Liver (tissue), 9 donors: ENCODE measurements around the gene TPK1. TPM values are rescaled to one million over a fixed set of nuclear protein-coding genes. Genes with fewer than 3 reads are reported as not detected.

Experiments used
- DNase-seq: peaks from one replicate; pipeline ENCODE4 v3.0.0-alpha.2; 2017; ENCODE audit warnings: low spot score
- H3K27ac ChIP-seq, 2 donors: one replicate each; pipeline ENCODE4 v1.7.0; 2013; ENCODE audit warnings: inconsistent platforms in 2 of 2, low read length in 2 of 2, control low read depth in 1 of 2, low read depth in 1 of 2, mild to moderate bottlenecking in 1 of 2
- H3K27me3 ChIP-seq, 4 donors: one replicate each; pipeline versions ENCODE4 v1.6.1 to v1.7.0; 2013; ENCODE audit warnings: low read length in 3 of 4, inconsistent platforms in 1 of 4, mild to moderate bottlenecking in 1 of 4, moderate library complexity in 1 of 4; ENCODE audit not compliant: control insufficient read depth in 4 of 4, insufficient read depth in 4 of 4
- H3K36me3 ChIP-seq, 4 donors: one replicate each; pipeline versions ENCODE4 v1.6.1 to v1.7.0; 2013; ENCODE audit warnings: low read length in 3 of 4, mild to moderate bottlenecking in 3 of 4, low read depth in 1 of 4, moderate library complexity in 1 of 4; ENCODE audit not compliant: control insufficient read depth in 4 of 4, insufficient read depth in 3 of 4
- H3K4me1 ChIP-seq, 4 donors: one replicate each; pipeline versions ENCODE4 v1.6.1 to v1.7.0; 2013; ENCODE audit warnings: low read length in 3 of 4, mild to moderate bottlenecking in 3 of 4, moderate library complexity in 1 of 4; ENCODE audit not compliant: control insufficient read depth in 4 of 4, insufficient read depth in 4 of 4
- H3K4me3 ChIP-seq, 3 donors: one replicate each; pipeline versions ENCODE4 v1.6.1 to v1.7.0; 2013; ENCODE audit warnings: low read length in 3 of 3, control low read depth in 1 of 3, low read depth in 1 of 3, mild to moderate bottlenecking in 1 of 3
- H3K9ac ChIP-seq, 2 donors: one replicate each; pipeline ENCODE4 v1.7.0; 2013; ENCODE audit warnings: low read length in 2 of 2, mild to moderate bottlenecking in 2 of 2, moderate library complexity in 2 of 2, control low read depth in 1 of 2, low read depth in 1 of 2
- H3K9me3 ChIP-seq, 4 donors: one replicate each; pipeline versions ENCODE4 v1.6.1 to v1.7.0; 2013; ENCODE audit warnings: low read length in 3 of 4; ENCODE audit not compliant: control insufficient read depth in 4 of 4
- EGR1 ChIP-seq, 2 donors: IDR thresholded peaks; 2 replicates each; pipeline ENCODE4 v1.6.1; 2016 to 2018; ENCODE audit warnings: antibody characterized with exemption in 2 of 2, low read depth in 2 of 2
- FOXA1 ChIP-seq: IDR thresholded peaks from 2 replicates; pipeline ENCODE4 v1.6.1; 2016; ENCODE audit warnings: antibody characterized with exemption
- FOXA2 ChIP-seq: IDR thresholded peaks from 2 replicates; pipeline ENCODE4 v1.6.1; 2016; ENCODE audit warnings: antibody characterized with exemption
- GABPA ChIP-seq, 2 donors: IDR thresholded peaks in 1 of 2; conservative IDR thresholded peaks in 1 of 2; 2 replicates each; pipeline ENCODE4 v1.6.1; 2016; ENCODE audit warnings: antibody characterized with exemption in 2 of 2, mild to moderate bottlenecking in 1 of 2, moderate library complexity in 1 of 2
- HNF4A ChIP-seq, 2 donors: conservative IDR thresholded peaks; 2 replicates each; pipeline ENCODE4 v1.6.1; 2016; ENCODE audit warnings: antibody characterized with exemption in 2 of 2, mild to moderate bottlenecking in 2 of 2
- HNF4G ChIP-seq: IDR thresholded peaks from 2 replicates; pipeline ENCODE4 v1.6.1; 2016; ENCODE audit warnings: antibody characterized with exemption
- JUND ChIP-seq, 2 donors: IDR thresholded peaks; 2 replicates each; pipeline ENCODE4 v1.6.1; 2016; ENCODE audit warnings: antibody characterized with exemption in 2 of 2
- NR2F2 ChIP-seq: IDR thresholded peaks from 2 replicates; pipeline ENCODE4 v1.6.1; 2016; ENCODE audit warnings: antibody characterized with exemption
- RAD21 ChIP-seq, 2 donors: IDR thresholded peaks; 2 replicates each; pipeline ENCODE4 v1.6.1; 2016; ENCODE audit warnings: antibody characterized with exemption in 2 of 2, mild to moderate bottlenecking in 2 of 2
- RXRA ChIP-seq, 2 donors: IDR thresholded peaks; 2 replicates each; pipeline ENCODE4 v1.6.1; 2017 to 2018; ENCODE audit warnings: antibody characterized with exemption in 2 of 2, mild to moderate bottlenecking in 1 of 2
- SP1 ChIP-seq: IDR thresholded peaks from 2 replicates; pipeline ENCODE4 v1.6.1; 2018; ENCODE audit warnings: antibody characterized with exemption, mild to moderate bottlenecking
- YY1 ChIP-seq: IDR thresholded peaks from 2 replicates; pipeline ENCODE4 v1.6.1; 2016; ENCODE audit warnings: antibody characterized with exemption, mild to moderate bottlenecking
- WGBS: extraction: QIAGEN DNeasy Blood & Tissue Kit; methylation state at CpG from one replicate; pipeline ENCODE4 v1.1.7; 2013; 5-methylcytosine and 5-hydroxymethylcytosine counted together
- polyA plus RNA-seq, 2 donors: library from polyadenylated mRNA; stranded (reverse) in 1 of 2; unstranded in 1 of 2; fragments of 200-250 nt in 1 of 2; fragments of >200 nt in 1 of 2; fragmentation: Nextera tagmentation in 1 of 2; extraction: Ambion mirVana in 1 of 2; gene quantifications; one replicate each; pipeline versions ENCODE4 v1.2.1 to v1.2.3, GENCODE V29; 2013 to 2015
- total RNA-seq, 2 donors: library from RNA; depleted of rRNA; stranded (reverse); fragments of >200 nt; gene quantifications; one replicate each; pipeline ENCODE4 v1.2.3, GENCODE V29; 2014
- TF ChIP-seq, protein P1 (sequence below): IDR thresholded peaks from 2 replicates; pipeline ENCODE4 v1.6.1; 2016; ENCODE audit warnings: antibody characterized with exemption
- TF ChIP-seq, protein P2 (sequence below): IDR thresholded peaks from 2 replicates; pipeline ENCODE4 v1.6.1; 2016; ENCODE audit warnings: antibody characterized with exemption, mild to moderate bottlenecking
- TF ChIP-seq, protein P3 (sequence below): IDR thresholded peaks from 2 replicates; pipeline ENCODE4 v1.6.1; 2016; ENCODE audit warnings: antibody characterized with exemption
- TF ChIP-seq, protein P4 (sequence below): fragments of 150-350 bp; IDR thresholded peaks from 2 replicates; pipeline ENCODE4 v1.5.1; 2017; ENCODE audit warnings: improper control_type of control experiment, low read depth, low read length; ENCODE audit not compliant: missing input control
- donor health status: healthy.
- donor health status: healthy.
- donor health status: healthy.
- donor health status: healthy.
- donor health status: healthy.

The TPK1 gene
- total and polyA plus RNA-seq, 4 donors, result 2.2 to 7.5 (median 3.3) TPM

DNA sequence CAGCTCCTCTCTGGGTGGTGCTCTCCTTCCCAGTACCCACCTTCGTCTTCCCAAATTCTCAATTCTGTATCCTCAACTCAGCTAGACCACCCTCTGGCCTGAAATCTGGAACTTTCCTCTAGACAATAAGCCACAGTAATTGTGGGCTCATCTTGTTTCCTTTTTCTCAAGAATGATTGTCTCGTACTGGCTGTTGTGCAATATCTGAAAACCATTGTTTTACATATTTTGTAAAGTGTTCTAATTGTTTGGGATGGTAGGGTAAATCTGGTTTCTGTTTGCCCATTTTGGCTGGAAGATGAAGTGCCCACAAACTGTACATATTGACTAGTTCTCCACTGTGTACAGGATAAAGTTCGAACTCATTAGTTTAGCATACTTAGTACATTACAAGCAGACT is 421.0 kb downstream of the TPK1 start:
- DNase-seq, result no peak
- no peaks in the 10 kb centered on the region for H3K4me1 ChIP-seq
- no peaks in the 10 kb centered on the region for H3K36me3 ChIP-seq
- no peak overlapping the region for H3K4me3 ChIP-seq
- H3K9me3 ChIP-seq, result no peaks in the 10 kb centered on the region
- H3K27ac ChIP-seq, result no peak overlapping the region
- TF ChIP-seq GABPA (IDR thresholded peaks at IDR 0.05 in 1 of 2, conservative IDR thresholded peaks at IDR 0.05 in 1 of 2) (no peak), SP1 (no peak), FOXA2 (no peak), JUND (IDR thresholded peaks at IDR 0.05) (no peak), RXRA (IDR thresholded peaks at IDR 0.05) (no peak), YY1 (no peak), HNF4G (no peak), EGR1 (IDR thresholded peaks at IDR 0.05; ENCODE audit: low read depth in 2 of 2) (no peak)
- TF ChIP-seq, protein P1, sequence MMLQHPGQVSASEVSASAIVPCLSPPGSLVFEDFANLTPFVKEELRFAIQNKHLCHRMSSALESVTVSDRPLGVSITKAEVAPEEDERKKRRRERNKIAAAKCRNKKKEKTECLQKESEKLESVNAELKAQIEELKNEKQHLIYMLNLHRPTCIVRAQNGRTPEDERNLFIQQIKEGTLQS, result no peak
- TF ChIP-seq, protein P2, sequence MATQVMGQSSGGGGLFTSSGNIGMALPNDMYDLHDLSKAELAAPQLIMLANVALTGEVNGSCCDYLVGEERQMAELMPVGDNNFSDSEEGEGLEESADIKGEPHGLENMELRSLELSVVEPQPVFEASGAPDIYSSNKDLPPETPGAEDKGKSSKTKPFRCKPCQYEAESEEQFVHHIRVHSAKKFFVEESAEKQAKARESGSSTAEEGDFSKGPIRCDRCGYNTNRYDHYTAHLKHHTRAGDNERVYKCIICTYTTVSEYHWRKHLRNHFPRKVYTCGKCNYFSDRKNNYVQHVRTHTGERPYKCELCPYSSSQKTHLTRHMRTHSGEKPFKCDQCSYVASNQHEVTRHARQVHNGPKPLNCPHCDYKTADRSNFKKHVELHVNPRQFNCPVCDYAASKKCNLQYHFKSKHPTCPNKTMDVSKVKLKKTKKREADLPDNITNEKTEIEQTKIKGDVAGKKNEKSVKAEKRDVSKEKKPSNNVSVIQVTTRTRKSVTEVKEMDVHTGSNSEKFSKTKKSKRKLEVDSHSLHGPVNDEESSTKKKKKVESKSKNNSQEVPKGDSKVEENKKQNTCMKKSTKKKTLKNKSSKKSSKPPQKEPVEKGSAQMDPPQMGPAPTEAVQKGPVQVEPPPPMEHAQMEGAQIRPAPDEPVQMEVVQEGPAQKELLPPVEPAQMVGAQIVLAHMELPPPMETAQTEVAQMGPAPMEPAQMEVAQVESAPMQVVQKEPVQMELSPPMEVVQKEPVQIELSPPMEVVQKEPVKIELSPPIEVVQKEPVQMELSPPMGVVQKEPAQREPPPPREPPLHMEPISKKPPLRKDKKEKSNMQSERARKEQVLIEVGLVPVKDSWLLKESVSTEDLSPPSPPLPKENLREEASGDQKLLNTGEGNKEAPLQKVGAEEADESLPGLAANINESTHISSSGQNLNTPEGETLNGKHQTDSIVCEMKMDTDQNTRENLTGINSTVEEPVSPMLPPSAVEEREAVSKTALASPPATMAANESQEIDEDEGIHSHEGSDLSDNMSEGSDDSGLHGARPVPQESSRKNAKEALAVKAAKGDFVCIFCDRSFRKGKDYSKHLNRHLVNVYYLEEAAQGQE, result no peak
- 64% methylated on average over 3 of the region's 3 CpGs for WGBS
- no peaks in the 10 kb centered on the region for H3K27me3 ChIP-seq
- H3K9ac ChIP-seq, result no peak overlapping the region

DNA sequence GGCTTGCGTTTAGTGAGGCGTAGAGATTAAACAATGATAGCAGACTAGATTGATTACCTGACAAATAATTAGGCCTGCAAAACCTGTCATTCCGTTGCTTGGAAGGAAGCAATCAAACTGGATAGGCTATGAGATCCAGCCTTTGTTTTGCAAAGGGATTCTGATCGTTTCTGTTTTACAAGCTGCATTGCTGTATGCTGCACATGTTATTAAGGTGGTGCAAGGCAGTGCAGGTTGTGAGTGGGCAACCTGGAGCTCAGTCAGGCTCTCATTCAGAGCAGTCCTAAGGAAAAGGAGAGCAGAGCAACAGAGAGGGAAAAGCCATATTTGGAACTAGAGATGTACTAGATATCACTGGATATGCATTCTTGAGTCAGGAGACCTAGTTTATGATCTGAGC is 425.4 kb downstream of the TPK1 start:
- H3K4me1 ChIP-seq, result no peaks in the 10 kb centered on the region
- H3K9me3 ChIP-seq, result no peaks in the 10 kb centered on the region
- no peak for DNase-seq
- H3K9ac ChIP-seq, result no peak overlapping the region
- no peak for TF ChIP-seq EGR1 (IDR thresholded peaks at IDR 0.05; ENCODE audit: low read depth in 2 of 2)
- no peak for TF ChIP-seq JUND (IDR thresholded peaks at IDR 0.05)
- TF ChIP-seq FOXA2, result no peak
- no peak for TF ChIP-seq GABPA (IDR thresholded peaks at IDR 0.05 in 1 of 2, conservative IDR thresholded peaks at IDR 0.05 in 1 of 2)
- no peak for TF ChIP-seq HNF4G
- TF ChIP-seq, protein P1, result no peak
- TF ChIP-seq HNF4A (conservative IDR thresholded peaks at IDR 0.05), result no peak
- H3K27me3 ChIP-seq, result no peaks in the 10 kb centered on the region
- H3K36me3 ChIP-seq, result no peaks in the 10 kb centered on the region
- no peak overlapping the region for H3K27ac ChIP-seq
- no peak overlapping the region for H3K4me3 ChIP-seq
- WGBS, result 44% methylated on average over 4 of the region's 4 CpGs

DNA sequence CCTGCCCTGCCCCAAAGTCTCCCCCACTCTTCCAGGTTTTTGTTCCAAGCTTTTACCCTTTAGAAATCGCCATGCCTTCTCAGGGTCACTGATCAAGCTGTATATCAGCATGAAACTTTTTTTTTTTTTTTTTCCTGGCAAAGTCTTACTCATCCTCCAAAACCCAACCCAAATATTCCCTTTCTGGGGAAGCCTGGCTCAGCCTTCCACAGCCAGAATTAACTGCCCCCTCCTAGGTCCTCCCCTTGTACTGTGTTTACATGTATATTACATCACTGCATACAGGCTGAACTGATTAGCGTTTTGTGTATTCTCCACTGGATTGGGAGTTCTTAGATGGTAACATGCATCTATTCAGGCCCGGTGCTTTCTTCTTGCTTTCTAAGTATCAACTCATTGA is 427.7 kb downstream of the TPK1 start:
- H3K9ac ChIP-seq, result no peak overlapping the region
- no peaks in the 10 kb centered on the region for H3K27me3 ChIP-seq
- 68% methylated on average over 3 of the region's 3 CpGs for WGBS
- no peaks in the 10 kb centered on the region for H3K9me3 ChIP-seq
- no peaks in the 10 kb centered on the region for H3K4me1 ChIP-seq
- H3K27ac ChIP-seq, result no peak overlapping the region
- DNase-seq, result no peak
- H3K36me3 ChIP-seq, result no peaks in the 10 kb centered on the region
- H3K4me3 ChIP-seq, result no peak overlapping the region
- TF ChIP-seq RXRA (IDR thresholded peaks at IDR 0.05), result no peak
- TF ChIP-seq, protein P3, sequence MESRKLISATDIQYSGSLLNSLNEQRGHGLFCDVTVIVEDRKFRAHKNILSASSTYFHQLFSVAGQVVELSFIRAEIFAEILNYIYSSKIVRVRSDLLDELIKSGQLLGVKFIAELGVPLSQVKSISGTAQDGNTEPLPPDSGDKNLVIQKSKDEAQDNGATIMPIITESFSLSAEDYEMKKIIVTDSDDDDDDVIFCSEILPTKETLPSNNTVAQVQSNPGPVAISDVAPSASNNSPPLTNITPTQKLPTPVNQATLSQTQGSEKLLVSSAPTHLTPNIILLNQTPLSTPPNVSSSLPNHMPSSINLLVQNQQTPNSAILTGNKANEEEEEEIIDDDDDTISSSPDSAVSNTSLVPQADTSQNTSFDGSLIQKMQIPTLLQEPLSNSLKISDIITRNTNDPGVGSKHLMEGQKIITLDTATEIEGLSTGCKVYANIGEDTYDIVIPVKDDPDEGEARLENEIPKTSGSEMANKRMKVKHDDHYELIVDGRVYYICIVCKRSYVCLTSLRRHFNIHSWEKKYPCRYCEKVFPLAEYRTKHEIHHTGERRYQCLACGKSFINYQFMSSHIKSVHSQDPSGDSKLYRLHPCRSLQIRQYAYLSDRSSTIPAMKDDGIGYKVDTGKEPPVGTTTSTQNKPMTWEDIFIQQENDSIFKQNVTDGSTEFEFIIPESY, result no peak
- no peak for TF ChIP-seq NR2F2
- no peak for TF ChIP-seq FOXA1
- TF ChIP-seq, protein P2, result no peak
- no peak for TF ChIP-seq EGR1 (IDR thresholded peaks at IDR 0.05; ENCODE audit: low read depth in 2 of 2)
- TF ChIP-seq GABPA (IDR thresholded peaks at IDR 0.05 in 1 of 2, conservative IDR thresholded peaks at IDR 0.05 in 1 of 2), result no peak
- TF ChIP-seq, protein P4, sequence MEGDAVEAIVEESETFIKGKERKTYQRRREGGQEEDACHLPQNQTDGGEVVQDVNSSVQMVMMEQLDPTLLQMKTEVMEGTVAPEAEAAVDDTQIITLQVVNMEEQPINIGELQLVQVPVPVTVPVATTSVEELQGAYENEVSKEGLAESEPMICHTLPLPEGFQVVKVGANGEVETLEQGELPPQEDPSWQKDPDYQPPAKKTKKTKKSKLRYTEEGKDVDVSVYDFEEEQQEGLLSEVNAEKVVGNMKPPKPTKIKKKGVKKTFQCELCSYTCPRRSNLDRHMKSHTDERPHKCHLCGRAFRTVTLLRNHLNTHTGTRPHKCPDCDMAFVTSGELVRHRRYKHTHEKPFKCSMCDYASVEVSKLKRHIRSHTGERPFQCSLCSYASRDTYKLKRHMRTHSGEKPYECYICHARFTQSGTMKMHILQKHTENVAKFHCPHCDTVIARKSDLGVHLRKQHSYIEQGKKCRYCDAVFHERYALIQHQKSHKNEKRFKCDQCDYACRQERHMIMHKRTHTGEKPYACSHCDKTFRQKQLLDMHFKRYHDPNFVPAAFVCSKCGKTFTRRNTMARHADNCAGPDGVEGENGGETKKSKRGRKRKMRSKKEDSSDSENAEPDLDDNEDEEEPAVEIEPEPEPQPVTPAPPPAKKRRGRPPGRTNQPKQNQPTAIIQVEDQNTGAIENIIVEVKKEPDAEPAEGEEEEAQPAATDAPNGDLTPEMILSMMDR, result no peak
- TF ChIP-seq SP1, result no peak
- no peak for TF ChIP-seq RAD21 (IDR thresholded peaks at IDR 0.05)
- no peak for TF ChIP-seq JUND (IDR thresholded peaks at IDR 0.05)
